Neural cell (in vitro differentiated cells): Measurements from ENCODE around the gene ADD3. TPM values are rescaled to one million over a fixed set of nuclear protein-coding genes. Genes with fewer than 3 reads are reported as not detected.

Source experiments
- H2AFZ ChIP-seq: fragments of 200-600, 300-800 bp; sonication (generic), shearing (Covaris generic); 2 replicates; pipeline ENCODE4 v1.6.0; 2014; ENCODE audit warnings: low read depth, mild to moderate bottlenecking, antibody characterized with exemption, low read length, moderate library complexity
- H3F3A ChIP-seq: fragments of 200-600 bp; shearing (Covaris generic); 2 replicates; pipeline ENCODE4 v1.6.1; 2016; ENCODE audit warnings: mild to moderate bottlenecking, moderate library complexity, mixed read lengths, antibody characterized with exemption, low read length; ENCODE audit not compliant: insufficient read depth, poor library complexity, severe bottlenecking
- H3K27ac ChIP-seq: fragments of 200-600, 300-800 bp; sonication (generic), shearing (Covaris generic); 2 replicates; pipeline ENCODE4 v1.5.1; 2014; ENCODE audit warnings: mild to moderate bottlenecking, low read length, moderate library complexity
- H3K27me3 ChIP-seq: fragments of 300-800, 200-600 bp; sonication (generic), shearing (Covaris generic); 2 replicates; pipeline ENCODE4 v1.6.0; 2014; ENCODE audit warnings: mild to moderate bottlenecking, low read depth, low read length, moderate library complexity; ENCODE audit not compliant: insufficient read depth
- H3K36me3 ChIP-seq: fragments of 300-800, 200-600 bp; sonication (generic), shearing (Covaris generic); 2 replicates; pipeline ENCODE4 v1.5.1; 2014; ENCODE audit warnings: mild to moderate bottlenecking, antibody characterized with exemption, low read length, moderate library complexity; ENCODE audit not compliant: insufficient read depth
- H3K4me2 ChIP-seq: fragments of 300-800, 200-600 bp; sonication (generic), shearing (Covaris generic); 2 replicates; pipeline ENCODE4 v1.6.0; 2014; ENCODE audit warnings: mild to moderate bottlenecking, low read length
- H3K4me3 ChIP-seq: fragments of 300-800, 200-600 bp; sonication (generic), shearing (Covaris generic); 2 replicates; pipeline ENCODE4 v1.5.1; 2014; ENCODE audit warnings: mild to moderate bottlenecking, low read length, moderate library complexity
- H3K79me2 ChIP-seq: fragments of 200-600 bp; shearing (Covaris generic); replicated peaks from 2 replicates; pipeline ENCODE4 v1.6.0; 2014; ENCODE audit warnings: mild to moderate bottlenecking, low read length, moderate library complexity; ENCODE audit not compliant: insufficient read depth
- H3K9ac ChIP-seq: fragments of 300-800, 200-600 bp; sonication (generic), shearing (Covaris generic); 2 replicates; pipeline ENCODE4 v1.6.1; 2016; ENCODE audit warnings: mild to moderate bottlenecking, low read length, mixed read lengths
- H3K9me2 ChIP-seq: fragments of 200-600 bp; shearing (Covaris generic); 2 replicates; pipeline ENCODE4 v1.6.1; 2016; ENCODE audit warnings: mild to moderate bottlenecking, low read length, mixed read lengths; ENCODE audit not compliant: insufficient read depth
- H3K9me3 ChIP-seq: fragments of 200-600, 300-800 bp; sonication (generic), shearing (Covaris generic); 2 replicates; pipeline ENCODE4 v1.6.1; 2016; ENCODE audit warnings: mild to moderate bottlenecking, mixed run types, low read length, moderate library complexity, mixed read lengths
- H4K20me1 ChIP-seq: fragments of 200-600 bp; shearing (Covaris generic); 2 replicates; pipeline ENCODE4 v1.6.1; 2016; ENCODE audit warnings: mild to moderate bottlenecking, mixed run types; ENCODE audit not compliant: insufficient read depth
- EP300 ChIP-seq: fragments of 450-650 bp; conservative IDR thresholded peaks from 2 replicates; pipeline ENCODE4 v1.6.1; 2014; ENCODE audit warnings: antibody characterized with exemption, mild to moderate bottlenecking, moderate library complexity; ENCODE audit not compliant: poor library complexity, severe bottlenecking
- EZH2 ChIP-seq: fragments of 200-600, 300-800 bp; shearing (Covaris generic), sonication (generic); IDR thresholded peaks from 2 replicates; pipeline ENCODE4 v1.6.1; 2014; ENCODE audit warnings: antibody characterized with exemption, low read length, borderline replicate concordance, mild to moderate bottlenecking; ENCODE audit not compliant: insufficient read depth, poor library complexity, severe bottlenecking
- MXI1 ChIP-seq: fragments of 450-650 bp; conservative IDR thresholded peaks from 2 replicates; pipeline ENCODE4 v1.6.1; 2014; ENCODE audit warnings: antibody characterized with exemption, mild to moderate bottlenecking; ENCODE audit not compliant: poor library complexity, severe bottlenecking
- POLR2AphosphoS5 ChIP-seq: IDR thresholded peaks from 2 replicates; pipeline ENCODE4 v1.6.1; 2012
- RAD21 ChIP-seq: fragments of 450-650 bp; conservative IDR thresholded peaks from 2 replicates; pipeline ENCODE4 v1.6.1; 2014; ENCODE audit warnings: antibody characterized with exemption, mild to moderate bottlenecking, moderate library complexity
- SMC3 ChIP-seq: fragments of 450-650 bp; conservative IDR thresholded peaks from 2 replicates; pipeline ENCODE4 v1.6.1; 2014; ENCODE audit warnings: antibody characterized with exemption, mild to moderate bottlenecking, moderate library complexity; ENCODE audit not compliant: poor library complexity
- TAF1 ChIP-seq: IDR thresholded peaks from 2 replicates; pipeline ENCODE4 v1.6.1; 2012; ENCODE audit warnings: low read depth
- polyA plus RNA-seq: library from polyadenylated mRNA; depleted of rRNA; stranded (reverse); fragments of >200 nt; gene quantifications from 2 replicates; pipeline ENCODE4 v1.2.3, GENCODE V29; 2014
- TF ChIP-seq, protein P1 (sequence below): IDR thresholded peaks from 2 replicates; pipeline ENCODE4 v1.6.1; 2012; ENCODE audit warnings: borderline replicate concordance
- TF ChIP-seq, protein P2 (sequence below): fragments of 450-650 bp; IDR thresholded peaks from 2 replicates; pipeline ENCODE4 v1.5.1; 2014; ENCODE audit warnings: antibody characterized with exemption, mild to moderate bottlenecking, moderate library complexity; ENCODE audit not compliant: poor library complexity, severe bottlenecking

Gene ADD3
- polyA plus RNA-seq, 1 donor from 2014 or later: 40.6 TPM

DNA sequence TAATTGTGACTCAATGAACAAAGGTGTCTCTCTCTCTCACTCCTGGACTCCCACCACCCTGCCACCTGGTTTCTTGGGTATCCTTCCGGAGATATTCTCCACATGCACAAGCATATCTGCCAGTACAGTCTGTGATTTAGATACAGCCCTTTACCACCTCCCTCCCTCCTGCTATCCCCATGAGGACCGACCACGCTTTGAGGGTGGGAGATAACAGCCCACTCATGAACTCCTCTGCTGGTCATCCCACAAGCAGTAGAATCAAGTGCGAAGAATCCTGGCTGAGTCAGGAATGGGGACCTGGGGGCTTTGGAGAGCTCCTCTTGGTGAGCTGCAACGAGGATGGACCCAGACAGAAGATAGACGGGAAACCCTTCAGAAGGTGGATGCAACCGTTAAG lies 171.4 kb downstream of the ADD3 start:
- H4K20me1 ChIP-seq: no peaks in the 10 kb centered on the region
- no peak overlapping the region for H3K4me2 ChIP-seq
- H3K9me2 ChIP-seq: no peaks in the 10 kb centered on the region
- no peak overlapping the region for H2AFZ ChIP-seq
- H3K36me3 ChIP-seq: no peaks in the 10 kb centered on the region
- no peak overlapping the region for H3K27ac ChIP-seq
- H3K9me3 ChIP-seq: no peaks in the 10 kb centered on the region
- no peak for TF ChIP-seq SMC3
- H3F3A ChIP-seq: no peaks in the 10 kb centered on the region
- H3K9ac ChIP-seq: no peak overlapping the region
- H3K79me2 ChIP-seq: no peaks in the 10 kb centered on the region
- no peak overlapping the region for H3K4me3 ChIP-seq
- no peaks in the 10 kb centered on the region for H3K27me3 ChIP-seq

DNA sequence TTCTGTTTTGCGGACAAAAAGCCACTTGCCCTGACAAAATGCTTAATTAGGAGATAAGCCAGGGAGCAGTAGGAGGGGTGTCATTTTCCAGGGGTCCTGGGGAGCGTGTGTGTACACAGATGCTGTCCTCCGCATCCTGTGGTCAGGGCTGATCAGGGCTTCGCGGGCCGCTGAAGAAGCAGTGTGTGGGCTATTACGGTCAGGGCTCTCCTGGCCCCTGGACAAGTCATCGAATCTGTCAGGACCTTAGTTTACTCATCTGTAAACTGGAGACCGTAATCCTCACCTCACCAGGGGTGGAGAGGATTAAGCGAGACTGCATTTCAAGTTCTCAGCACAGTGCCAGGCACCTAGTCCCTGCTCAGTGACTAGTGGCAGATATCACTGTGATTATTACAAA lies 173.7 kb downstream of the ADD3 start:
- Histone ChIP-seq H3K4me2 (no peak overlapping the region), H2AFZ (no peak overlapping the region), H4K20me1 (no peaks in the 10 kb centered on the region), H3K36me3 (no peaks in the 10 kb centered on the region), H3K79me2 (no peaks in the 10 kb centered on the region), H3F3A (no peaks in the 10 kb centered on the region), H3K9ac (no peak overlapping the region), H3K9me3 (no peaks in the 10 kb centered on the region), H3K27ac (no peak overlapping the region), H3K27me3 (no peaks in the 10 kb centered on the region), H3K4me3 (no peak overlapping the region), H3K9me2 (no peaks in the 10 kb centered on the region)
- TF ChIP-seq SMC3 (no peak), EP300 (no peak), RAD21 (no peak), EZH2 (no peak)
- TF ChIP-seq, protein P1, sequence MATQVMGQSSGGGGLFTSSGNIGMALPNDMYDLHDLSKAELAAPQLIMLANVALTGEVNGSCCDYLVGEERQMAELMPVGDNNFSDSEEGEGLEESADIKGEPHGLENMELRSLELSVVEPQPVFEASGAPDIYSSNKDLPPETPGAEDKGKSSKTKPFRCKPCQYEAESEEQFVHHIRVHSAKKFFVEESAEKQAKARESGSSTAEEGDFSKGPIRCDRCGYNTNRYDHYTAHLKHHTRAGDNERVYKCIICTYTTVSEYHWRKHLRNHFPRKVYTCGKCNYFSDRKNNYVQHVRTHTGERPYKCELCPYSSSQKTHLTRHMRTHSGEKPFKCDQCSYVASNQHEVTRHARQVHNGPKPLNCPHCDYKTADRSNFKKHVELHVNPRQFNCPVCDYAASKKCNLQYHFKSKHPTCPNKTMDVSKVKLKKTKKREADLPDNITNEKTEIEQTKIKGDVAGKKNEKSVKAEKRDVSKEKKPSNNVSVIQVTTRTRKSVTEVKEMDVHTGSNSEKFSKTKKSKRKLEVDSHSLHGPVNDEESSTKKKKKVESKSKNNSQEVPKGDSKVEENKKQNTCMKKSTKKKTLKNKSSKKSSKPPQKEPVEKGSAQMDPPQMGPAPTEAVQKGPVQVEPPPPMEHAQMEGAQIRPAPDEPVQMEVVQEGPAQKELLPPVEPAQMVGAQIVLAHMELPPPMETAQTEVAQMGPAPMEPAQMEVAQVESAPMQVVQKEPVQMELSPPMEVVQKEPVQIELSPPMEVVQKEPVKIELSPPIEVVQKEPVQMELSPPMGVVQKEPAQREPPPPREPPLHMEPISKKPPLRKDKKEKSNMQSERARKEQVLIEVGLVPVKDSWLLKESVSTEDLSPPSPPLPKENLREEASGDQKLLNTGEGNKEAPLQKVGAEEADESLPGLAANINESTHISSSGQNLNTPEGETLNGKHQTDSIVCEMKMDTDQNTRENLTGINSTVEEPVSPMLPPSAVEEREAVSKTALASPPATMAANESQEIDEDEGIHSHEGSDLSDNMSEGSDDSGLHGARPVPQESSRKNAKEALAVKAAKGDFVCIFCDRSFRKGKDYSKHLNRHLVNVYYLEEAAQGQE: no peak

DNA sequence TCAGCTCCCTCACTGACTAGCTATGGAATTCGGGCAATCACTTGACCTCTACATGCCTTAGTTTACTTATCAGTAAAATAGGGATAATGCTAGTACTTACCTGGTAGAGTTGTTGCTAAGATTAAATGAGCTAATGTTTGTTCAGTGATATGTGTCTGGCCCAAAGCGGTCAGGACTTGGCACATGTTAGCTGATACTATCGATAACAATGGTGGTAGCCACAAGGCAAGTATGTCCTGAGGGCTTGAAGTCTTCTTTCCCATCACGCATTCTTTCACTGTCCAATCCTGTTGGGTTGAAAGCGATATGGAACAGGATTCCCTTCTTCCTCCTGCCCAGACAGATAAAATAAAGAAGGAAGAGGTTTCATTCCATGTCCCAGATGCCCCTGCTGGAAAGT lies 174.1 kb downstream of the ADD3 start:
- Histone ChIP-seq H4K20me1 (no peaks in the 10 kb centered on the region), H3K9me2 (no peaks in the 10 kb centered on the region), H3K9ac (no peak overlapping the region), H2AFZ (no peak overlapping the region), H3K9me3 (no peaks in the 10 kb centered on the region), H3F3A (no peaks in the 10 kb centered on the region), H3K27ac (no peak overlapping the region), H3K79me2 (no peaks in the 10 kb centered on the region), H3K36me3 (no peaks in the 10 kb centered on the region), H3K4me2 (no peak overlapping the region), H3K4me3 (no peak overlapping the region), H3K27me3 (no peaks in the 10 kb centered on the region)
- TF ChIP-seq EP300: no peak
- TF ChIP-seq, protein P2, sequence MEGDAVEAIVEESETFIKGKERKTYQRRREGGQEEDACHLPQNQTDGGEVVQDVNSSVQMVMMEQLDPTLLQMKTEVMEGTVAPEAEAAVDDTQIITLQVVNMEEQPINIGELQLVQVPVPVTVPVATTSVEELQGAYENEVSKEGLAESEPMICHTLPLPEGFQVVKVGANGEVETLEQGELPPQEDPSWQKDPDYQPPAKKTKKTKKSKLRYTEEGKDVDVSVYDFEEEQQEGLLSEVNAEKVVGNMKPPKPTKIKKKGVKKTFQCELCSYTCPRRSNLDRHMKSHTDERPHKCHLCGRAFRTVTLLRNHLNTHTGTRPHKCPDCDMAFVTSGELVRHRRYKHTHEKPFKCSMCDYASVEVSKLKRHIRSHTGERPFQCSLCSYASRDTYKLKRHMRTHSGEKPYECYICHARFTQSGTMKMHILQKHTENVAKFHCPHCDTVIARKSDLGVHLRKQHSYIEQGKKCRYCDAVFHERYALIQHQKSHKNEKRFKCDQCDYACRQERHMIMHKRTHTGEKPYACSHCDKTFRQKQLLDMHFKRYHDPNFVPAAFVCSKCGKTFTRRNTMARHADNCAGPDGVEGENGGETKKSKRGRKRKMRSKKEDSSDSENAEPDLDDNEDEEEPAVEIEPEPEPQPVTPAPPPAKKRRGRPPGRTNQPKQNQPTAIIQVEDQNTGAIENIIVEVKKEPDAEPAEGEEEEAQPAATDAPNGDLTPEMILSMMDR: no peak
- TF ChIP-seq, protein P1: no peak
- no peak for TF ChIP-seq SMC3
- no peak for TF ChIP-seq EZH2
- TF ChIP-seq RAD21: no peak
- TF ChIP-seq MXI1: no peak
- no peak for TF ChIP-seq TAF1
- TF ChIP-seq POLR2AphosphoS5: no peak
